Cardiac fibroblast (primary cell): ENCODE measurements around the gene UNC13D.
"Not testable (repeated sequence)": the region's sequence is repeated elsewhere in the genome, so short reads cannot be mapped to it uniquely, and the experiment has no call there.

Experiments
- DNase-seq, 2 donors: peaks; one replicate each; pipeline versions ENCODE4 v3.0.0 to v3.0.0-alpha.2; 2010; ENCODE audit warnings: low read depth in 2 of 2
- H3K4me3 ChIP-seq, 2 donors: replicated peaks in 1 of 2; 1 replicate in 1 of 2; 2 replicates in 1 of 2; pipeline ENCODE4 v1.5.1; 2011; ENCODE audit warnings: low read depth in 2 of 2, low read length in 2 of 2, mild to moderate bottlenecking in 2 of 2, moderate library complexity in 1 of 2
- CTCF ChIP-seq: IDR thresholded peaks from one replicate; pipeline ENCODE4 v1.5.1; 2011; ENCODE audit warnings: low read depth, mild to moderate bottlenecking, low read length, inconsistent platforms

UNC13D gene

DNA sequence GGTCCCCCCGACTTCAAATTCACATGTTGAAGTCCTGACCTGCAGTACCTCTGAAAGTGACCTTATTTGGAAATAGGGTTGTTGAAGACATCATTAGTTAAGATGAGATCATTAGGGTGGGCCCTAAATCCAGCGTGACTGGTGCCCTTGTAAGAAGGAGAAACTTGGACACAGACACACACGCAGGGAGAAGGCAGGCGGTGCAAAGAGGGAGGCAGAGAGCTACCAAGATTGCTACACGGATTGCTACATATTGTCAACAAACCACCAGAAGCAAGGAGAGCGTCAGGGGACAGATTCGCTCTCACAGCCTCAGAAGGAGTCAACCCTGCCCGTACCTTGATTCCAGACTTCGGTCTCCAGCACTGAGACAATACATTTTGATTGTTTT lies 17.7 kb upstream of the UNC13D start:
- DNase-seq, result peak in 1 of 2 donors; percentile 35
- no peak for TF ChIP-seq CTCF
- H3K4me3 ChIP-seq, result no peak overlapping the region

DNA sequence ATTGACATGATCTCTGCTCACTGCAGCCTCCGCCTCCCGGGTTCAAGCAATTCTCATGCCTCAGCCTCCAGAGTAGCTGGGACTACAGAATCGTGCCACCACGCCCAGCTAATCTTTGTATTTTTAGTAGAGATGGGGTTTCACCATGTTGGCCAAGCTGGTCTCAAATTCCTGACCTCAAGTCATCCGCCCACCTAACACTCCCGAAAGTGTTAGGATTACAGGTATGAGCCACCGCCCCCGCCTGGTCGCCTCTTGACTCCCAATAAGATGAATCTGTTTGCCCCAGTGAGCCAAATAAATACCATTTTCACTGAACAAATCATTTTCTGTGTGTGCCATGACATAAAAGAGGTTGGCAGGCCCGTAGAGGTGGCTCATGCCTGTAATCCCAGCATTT lies 15.2 kb upstream of the UNC13D start:
- not testable (repeated sequence) for DNase-seq, H3K4me3 ChIP-seq

GRCh38 chr17:75856062-75856756 lies 12.0 kb upstream of the UNC13D start:
- TF ChIP-seq CTCF, result no peak
- DNase-seq, result peak in 1 of 2 donors; percentile 20
- H3K4me3 ChIP-seq, result peak overlapping the region; percentile 94 to 95

GRCh38 chr17:75855310-75856061 lies 11.3 kb upstream of the UNC13D start, which contains the start of gene WBP2:
WBP2 (minus strand) TSS chr17:75855335; CDS start chr17:75855297, 38 bp downstream.
- peak within 1 kb of the TSS; percentile 94 to 95 for H3K4me3 ChIP-seq
- TF ChIP-seq CTCF, result no peak
- peak; percentile 100 for DNase-seq

DNA sequence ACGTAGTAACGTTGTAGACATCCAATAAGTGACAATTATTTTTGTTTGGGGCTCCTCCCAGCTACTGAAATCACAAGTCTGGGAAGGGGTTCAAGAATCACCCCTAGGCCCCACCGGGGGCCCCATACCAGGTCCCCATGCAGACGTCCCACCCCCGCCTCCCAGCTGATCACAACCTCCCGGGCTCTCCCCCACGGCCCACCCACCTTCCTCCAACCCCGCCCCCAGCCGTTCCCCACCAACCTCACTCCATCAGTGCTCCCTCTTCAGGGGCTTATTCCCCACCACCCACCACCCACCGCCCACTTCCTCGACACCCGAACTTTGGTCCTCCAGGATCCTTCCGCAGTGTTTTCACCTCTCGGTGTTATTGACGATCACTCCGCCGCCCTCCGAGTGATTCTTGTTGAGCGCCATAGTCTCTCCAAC lies 10.7 kb upstream of the UNC13D start:
- peak overlapping the region; percentile 61 to 75 for H3K4me3 ChIP-seq
- peak in 1 of 2 donors; percentile 19 for DNase-seq
- TF ChIP-seq CTCF, result no peak

GRCh38 chr17:75854101-75854748 lies 10.0 kb upstream of the UNC13D start:
- no peak for TF ChIP-seq CTCF
- H3K4me3 ChIP-seq, result peak overlapping the region; percentile 61 to 75
- DNase-seq, result peak; percentile 68 to 78

DNA sequence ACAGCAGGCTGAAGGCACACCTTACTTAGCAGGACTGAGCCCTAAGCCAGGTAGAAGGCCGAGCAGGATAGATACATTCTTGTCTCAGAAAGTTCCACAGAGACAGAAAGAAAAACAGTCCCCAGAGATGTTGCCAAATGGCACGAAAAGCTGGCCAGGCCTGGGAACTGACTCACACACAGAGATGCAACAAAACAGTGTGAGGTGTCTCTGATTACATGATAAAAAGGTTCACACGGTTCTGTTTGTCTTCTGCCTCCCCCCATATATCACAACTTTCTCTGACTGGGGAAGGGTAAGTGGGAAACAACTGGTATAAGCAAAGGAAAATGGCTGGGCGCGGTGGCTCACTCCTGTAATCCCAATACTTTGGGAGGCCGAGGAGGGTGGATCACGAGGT lies 9.2 kb upstream of the UNC13D start:
- peak; percentile 49 to 65 for DNase-seq
- no peak overlapping the region for H3K4me3 ChIP-seq
- TF ChIP-seq CTCF, result no peak

- not testable (repeated sequence) for H3K4me3 ChIP-seq, DNase-seq
Measured at GRCh38 chr17:75851693-75851991, 7.4 kb upstream of the UNC13D start.
